NCI-H1436 (cell line): ENCODE results near the gene SPATA31A7.
"Not testable (repeated sequence)": the region's sequence is repeated elsewhere in the genome, so short reads cannot be mapped to it uniquely, and the experiment has no call there.

Experiments
- DNase-seq: peaks from one replicate; lab custom pipeline; 2025; lab: John Stamatoyannopoulos, UW

SPATA31A7 gene

DNA sequence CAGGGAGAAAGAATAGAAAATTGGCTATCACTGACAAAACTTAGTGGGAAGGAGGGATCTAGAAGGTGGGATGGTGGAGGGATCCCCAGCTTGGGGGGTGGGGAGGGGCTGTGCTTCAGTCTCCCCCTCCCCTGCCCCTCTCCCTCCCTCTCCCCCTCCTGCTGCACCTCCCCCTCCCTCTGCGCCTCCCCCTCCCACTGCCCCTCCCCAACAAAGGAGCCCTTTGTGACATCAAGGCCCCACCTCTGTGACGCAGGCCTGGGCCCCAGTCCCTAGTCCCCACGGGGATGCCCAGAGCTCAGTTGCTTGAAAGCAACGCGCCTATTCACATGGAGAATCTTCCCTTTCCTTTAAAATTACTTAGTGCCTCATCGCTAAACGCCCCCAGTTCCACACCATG is at the start of gene SPATA31A7:
SPATA31A7 (plus strand) TSS at position 301 of the 400 bp plus-strand sequence; CDS start at position 330, 29 bp downstream.
- DNase-seq = not testable (repeated sequence)

DNA sequence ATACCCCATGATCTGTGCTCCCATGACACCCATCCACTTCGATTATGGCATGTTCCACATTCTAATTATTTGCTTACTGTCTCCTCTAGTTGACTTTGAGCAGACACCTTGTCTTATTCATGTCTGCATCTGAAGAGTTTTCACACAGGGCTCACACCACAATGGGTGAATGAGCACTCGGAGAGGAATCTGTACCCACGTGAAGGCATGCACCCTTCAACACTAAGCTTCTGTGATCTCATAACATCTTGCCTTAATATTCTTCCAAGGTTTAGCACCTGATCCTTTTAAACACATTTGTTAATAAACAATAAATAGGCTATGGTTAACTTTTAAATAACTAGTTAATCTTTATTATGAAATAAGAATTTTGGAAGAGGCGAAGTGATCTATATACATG is 36.6 kb downstream of the SPATA31A7 start:
- DNase-seq = not testable (repeated sequence)
